SJCRH30 (cell line): ENCODE results near the gene GIN1. TPM values are rescaled to one million over a fixed set of nuclear protein-coding genes. Genes with fewer than 3 reads are reported as not detected.
"Not testable (repeated sequence)": the region's sequence is repeated elsewhere in the genome, so short reads cannot be mapped to it uniquely, and the experiment has no call there.

Experiments
- DNase-seq, 2 experiments: peaks; one replicate each; pipeline ENCODE4 v3.0.0-alpha.2; 2015 to 2020
- H3K27ac ChIP-seq: fragments of 250-450 bp; sonication (Bioruptor Pico); 2 replicates; pipeline ENCODE4 v1.5.1; 2020; ENCODE audit warnings: mild to moderate bottlenecking, moderate library complexity
- H3K27me3 ChIP-seq: fragments of 250-450 bp; sonication (Bioruptor Pico); 2 replicates; pipeline ENCODE4 v1.5.1; 2020; ENCODE audit warnings: mild to moderate bottlenecking, moderate library complexity
- H3K36me3 ChIP-seq: fragments of 250-450 bp; sonication (Bioruptor Pico); 2 replicates; pipeline ENCODE4 v1.5.1; 2020; ENCODE audit warnings: mild to moderate bottlenecking, moderate library complexity
- H3K4me1 ChIP-seq: fragments of 250-450 bp; sonication (Bioruptor Pico); 2 replicates; pipeline ENCODE4 v1.5.1; 2020; ENCODE audit warnings: mild to moderate bottlenecking, moderate library complexity
- H3K4me3 ChIP-seq: fragments of 250-450 bp; sonication (Bioruptor Pico); 2 replicates; pipeline ENCODE4 v1.5.1; 2020; ENCODE audit warnings: mild to moderate bottlenecking, moderate library complexity
- H3K9me3 ChIP-seq: fragments of 250-450 bp; sonication (Bioruptor Pico); replicated peaks from 2 replicates; pipeline ENCODE4 v1.5.1; 2020; ENCODE audit warnings: mild to moderate bottlenecking, moderate library complexity
- total RNA-seq: library from RNA; depleted of rRNA; stranded (reverse); fragments of >200 nt; shearing (Covaris generic); gene quantifications from 2 replicates; pipeline ENCODE4 v1.2.3, GENCODE V29; 2014

Gene GIN1
- total RNA-seq, 1 experiment from 2014 or later = 11.2 TPM

- Histone ChIP-seq H3K36me3 (no peaks in the 10 kb centered on the region), H3K27ac (no peak overlapping the region), H3K4me1 (no peaks in the 10 kb centered on the region), H3K4me3 (no peak overlapping the region), H3K9me3 (no peaks in the 10 kb centered on the region), H3K27me3 (no peaks in the 10 kb centered on the region)
- DNase-seq = no peak
Measured at GRCh38 chr5:103092676-103093075, 27.3 kb downstream of the GIN1 start.

GRCh38 chr5:103090791-103091190, 29.1 kb downstream of the GIN1 start:
- Histone ChIP-seq H3K27me3 (no peaks in the 10 kb centered on the region), H3K36me3 (no peaks in the 10 kb centered on the region), H3K4me3 (no peak overlapping the region), H3K4me1 (no peaks in the 10 kb centered on the region), H3K27ac (no peak overlapping the region), H3K9me3 (no peaks in the 10 kb centered on the region)
- no peak for DNase-seq

- H3K4me3 ChIP-seq = no peak overlapping the region
- no peaks in the 10 kb centered on the region for H3K4me1 ChIP-seq
- H3K36me3 ChIP-seq = no peaks in the 10 kb centered on the region
- no peaks in the 10 kb centered on the region for H3K9me3 ChIP-seq
- DNase-seq = no peak
- H3K27me3 ChIP-seq = no peaks in the 10 kb centered on the region
- no peak overlapping the region for H3K27ac ChIP-seq
Measured at GRCh38 chr5:103089272-103089671, 30.7 kb downstream of the GIN1 start.

DNA sequence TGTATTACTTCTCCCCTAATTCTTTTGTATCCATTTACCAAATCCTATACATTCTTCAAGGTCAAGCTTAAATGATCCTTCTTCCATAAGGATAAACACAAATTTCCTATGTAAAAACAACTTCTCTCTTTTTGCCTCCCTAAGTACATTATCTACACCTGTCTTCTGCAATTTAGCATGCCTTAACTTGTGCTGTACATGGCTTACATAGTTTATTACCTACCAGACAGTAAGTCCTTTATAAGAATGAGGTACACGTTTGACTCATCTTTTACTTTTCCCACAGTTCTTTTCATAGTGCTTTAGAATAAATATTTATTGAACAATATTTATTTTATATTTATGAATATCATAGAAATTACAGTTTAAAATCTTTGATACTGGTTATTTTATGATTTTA, 33.4 kb downstream of the GIN1 start:
- no peak overlapping the region for H3K4me3 ChIP-seq
- no peaks in the 10 kb centered on the region for H3K27me3 ChIP-seq
- H3K9me3 ChIP-seq = peaks cover 5% of the 10 kb centered on the region; the same call in 1 of the 2 replicates
- no peaks in the 10 kb centered on the region for H3K4me1 ChIP-seq
- no peak overlapping the region for H3K27ac ChIP-seq
- DNase-seq = peak in 1 of 2 experiments; percentile 3
- H3K36me3 ChIP-seq = no peaks in the 10 kb centered on the region

DNA sequence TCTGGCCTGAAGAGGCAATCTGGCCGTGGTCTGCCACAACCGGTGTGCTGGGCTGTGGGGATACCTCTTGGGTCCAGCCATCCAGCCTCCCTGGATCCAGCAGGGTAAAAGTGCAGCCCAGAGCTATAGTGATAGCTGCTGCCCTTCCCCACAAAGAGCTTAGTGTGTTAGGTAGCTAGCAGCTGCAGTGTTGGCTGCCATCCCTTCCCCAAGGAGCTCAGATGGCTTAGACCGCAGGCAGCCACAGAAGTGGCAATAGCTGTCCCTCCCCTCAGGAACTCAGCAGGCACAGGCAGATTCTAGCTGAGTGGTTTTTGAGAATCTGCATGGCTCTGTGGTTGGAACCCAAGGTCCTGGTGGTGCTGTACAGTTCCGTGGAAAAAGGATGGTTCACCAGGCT, 40.1 kb downstream of the GIN1 start:
- Histone ChIP-seq H3K4me1 (no peaks in the 10 kb centered on the region; the same call in 1 of the 2 replicates), H3K36me3 (no peaks in the 10 kb centered on the region), H3K27ac (0 out of 2 replicates have a peak overlapping the region, but pooled peaks have one; percentile 24), H3K9me3 (peaks cover 11% of the 10 kb centered on the region; the same call in 1 of the 2 replicates), H3K27me3 (no peaks in the 10 kb centered on the region), H3K4me3 (no peak overlapping the region)
- peak; percentile 71 to 80 for DNase-seq

DNA sequence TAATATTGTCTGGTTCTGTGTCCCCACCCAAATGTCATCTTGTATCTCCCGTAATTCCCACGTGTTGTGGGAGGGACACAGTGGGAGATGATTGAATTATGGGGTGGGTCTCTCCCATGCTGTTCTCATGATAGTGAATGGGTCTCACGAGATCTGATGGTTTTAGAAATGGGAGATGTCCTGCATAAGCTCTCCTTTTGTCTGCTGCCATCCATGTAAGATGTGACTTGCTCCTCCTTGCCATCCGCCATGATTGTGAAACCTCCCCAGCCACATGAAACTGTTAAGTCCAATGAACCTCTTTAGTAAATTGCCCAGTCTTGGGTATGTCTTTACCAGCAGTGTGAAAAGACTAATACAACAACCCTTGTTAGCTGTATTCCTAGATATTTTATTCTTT, 44.5 kb downstream of the GIN1 start:
- Histone ChIP-seq H3K27ac (no peak overlapping the region), H3K27me3 (no peaks in the 10 kb centered on the region), H3K9me3 (peaks cover 2% of the 10 kb centered on the region), H3K36me3 (no peaks in the 10 kb centered on the region), H3K4me1 (no peaks in the 10 kb centered on the region; the same call in 1 of the 2 replicates), H3K4me3 (no peak overlapping the region)
- DNase-seq = no peak

DNA sequence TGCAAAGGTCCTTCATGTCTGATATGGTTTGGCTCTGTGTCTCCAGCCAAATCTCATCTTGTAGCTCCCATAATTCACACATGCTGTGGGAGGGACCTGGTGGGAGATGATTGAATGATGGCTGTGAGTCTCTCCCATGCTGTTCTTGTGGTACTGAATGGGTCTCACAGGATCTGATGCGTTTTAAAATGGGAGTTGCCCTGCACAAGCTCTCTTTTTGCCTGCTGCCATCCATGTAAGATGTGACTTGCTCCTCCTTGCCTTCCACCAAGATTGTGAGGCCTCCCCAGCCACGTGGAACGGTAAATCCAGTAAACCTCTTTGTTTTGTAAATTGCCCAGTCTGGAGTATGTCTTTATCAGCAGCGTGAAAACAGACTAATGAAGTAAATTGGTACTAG, 46.4 kb downstream of the GIN1 start:
- not testable (repeated sequence) for H3K4me3 ChIP-seq, H3K27ac ChIP-seq, DNase-seq, H3K9me3 ChIP-seq, H3K27me3 ChIP-seq, H3K36me3 ChIP-seq, H3K4me1 ChIP-seq

GRCh38 chr5:103066326-103066725, 53.6 kb downstream of the GIN1 start:
- Histone ChIP-seq H3K9me3 (no peaks in the 10 kb centered on the region), H3K36me3 (no peaks in the 10 kb centered on the region), H3K27me3 (no peaks in the 10 kb centered on the region), H3K4me1 (no peaks in the 10 kb centered on the region), H3K27ac (no peak overlapping the region), H3K4me3 (no peak overlapping the region)
- DNase-seq = no peak

DNA sequence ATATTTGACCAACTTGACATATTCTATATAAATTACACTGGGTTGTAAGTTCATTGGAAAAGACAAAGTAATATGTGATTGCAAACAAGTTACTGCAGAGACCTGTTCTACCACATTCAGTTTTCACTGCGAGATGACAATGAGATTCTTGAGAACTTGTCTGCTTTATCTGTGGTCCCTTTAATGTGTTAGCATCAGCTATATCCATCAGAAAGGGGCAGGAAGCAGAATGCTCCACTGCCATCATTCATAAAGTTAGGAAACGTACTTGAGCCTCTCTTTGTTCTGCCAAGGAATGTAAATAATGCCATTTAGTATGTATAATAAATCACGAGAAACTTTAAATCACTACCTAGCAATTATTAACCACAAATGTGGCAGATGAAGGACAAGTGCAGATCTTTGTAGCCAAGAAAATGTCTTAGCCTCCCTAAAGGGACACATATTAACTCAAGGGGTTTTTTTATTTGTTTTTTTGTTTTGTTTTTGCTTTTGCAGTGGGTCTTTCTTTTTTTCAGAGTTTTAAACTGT, 59.4 kb downstream of the GIN1 start:
- Histone ChIP-seq H3K27ac (no peak overlapping the region), H3K4me3 (no peak overlapping the region), H3K9me3 (no peaks in the 10 kb centered on the region), H3K27me3 (no peaks in the 10 kb centered on the region), H3K4me1 (no peaks in the 10 kb centered on the region), H3K36me3 (no peaks in the 10 kb centered on the region)
- no peak for DNase-seq

GRCh38 chr5:103059525-103059924, 60.4 kb downstream of the GIN1 start:
- Histone ChIP-seq H3K27me3 (no peaks in the 10 kb centered on the region), H3K4me1 (no peaks in the 10 kb centered on the region), H3K4me3 (no peak overlapping the region), H3K36me3 (no peaks in the 10 kb centered on the region), H3K27ac (no peak overlapping the region), H3K9me3 (no peaks in the 10 kb centered on the region)
- DNase-seq = no peak

- Histone ChIP-seq H3K27ac (no peak overlapping the region), H3K9me3 (no peaks in the 10 kb centered on the region), H3K27me3 (no peaks in the 10 kb centered on the region), H3K36me3 (no peaks in the 10 kb centered on the region), H3K4me1 (no peaks in the 10 kb centered on the region), H3K4me3 (no peak overlapping the region)
- DNase-seq = no peak
Measured at GRCh38 chr5:103057208-103058130, 62.5 kb downstream of the GIN1 start.

DNA sequence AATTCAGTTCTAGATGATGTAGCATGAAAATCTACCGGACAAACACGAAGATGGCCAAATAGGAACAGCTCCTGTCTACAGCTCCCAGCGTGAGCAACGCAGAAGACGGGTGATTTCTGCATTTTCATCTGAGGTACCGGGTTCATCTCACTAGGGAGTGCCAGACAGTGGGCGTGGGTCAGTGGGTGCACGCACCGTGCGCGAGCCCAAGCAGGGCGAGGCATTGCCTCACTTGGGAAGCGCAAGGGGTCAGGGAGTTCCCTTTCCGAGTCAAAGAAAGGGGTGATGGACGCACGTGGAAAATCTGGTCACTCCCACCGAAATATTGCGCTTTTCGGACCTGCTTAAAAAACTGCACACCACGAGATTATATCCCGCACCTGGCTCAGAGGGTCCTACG, 73.2 kb downstream of the GIN1 start:
- H3K27ac ChIP-seq = not testable (repeated sequence)

GRCh38 chr5:103041071-103041676, 78.8 kb downstream of the GIN1 start:
- peak in 1 of 2 experiments; percentile 71 for DNase-seq

More for the DNA sequence above, 73.2 kb downstream of the GIN1 start:
- H3K9me3 ChIP-seq, H3K4me1 ChIP-seq, H3K36me3 ChIP-seq, H3K27me3 ChIP-seq, DNase-seq, H3K4me3 ChIP-seq: not testable (repeated sequence)

GRCh38 chr5:103037673-103038455, 82.1 kb downstream of the GIN1 start:
- H3K4me1 ChIP-seq = no peaks in the 10 kb centered on the region; the same call in 1 of the 2 replicates
- no peaks in the 10 kb centered on the region for H3K9me3 ChIP-seq
- no peak overlapping the region for H3K27ac ChIP-seq
- H3K36me3 ChIP-seq = 0 out of 2 replicates have a peak, but pooled peaks cover 4% of the 10 kb centered on the region
- no peak for DNase-seq
- H3K4me3 ChIP-seq = no peak overlapping the region
- no peaks in the 10 kb centered on the region for H3K27me3 ChIP-seq

More at GRCh38 chr5:103041071-103041676, 78.8 kb downstream of the GIN1 start:
- Histone ChIP-seq H3K9me3 (no peaks in the 10 kb centered on the region), H3K27me3 (no peaks in the 10 kb centered on the region), H3K36me3 (no peaks in the 10 kb centered on the region), H3K4me3 (no peak overlapping the region), H3K4me1 (no peaks in the 10 kb centered on the region; the same call in 1 of the 2 replicates), H3K27ac (no peak overlapping the region)
